NK-92 treated with Interleukin-12 subunit alpha and Interleukin-12 subunit beta, amount 100 ng/mL, for 24 hours (cell line): ENCODE data around the gene ENDOG.
A peak's percentile ranks its signal among the peaks of the same experiment; 100 is the strongest.
"Not testable (repeated sequence)": the region's sequence is repeated elsewhere in the genome, so short reads cannot be mapped to it uniquely, and the experiment has no call there.

ENCODE experiments used
- DNase-seq: peaks from one replicate; lab custom pipeline; 2025; lab: John Stamatoyannopoulos, UW

Gene ENDOG

GRCh38 chr9:128818099-128818838, at the start of gene ENDOG:
TSS of gene ENDOG (plus strand) at chr9:128818500. CDS start at chr9:128818685, 185 bp downstream.
- DNase-seq = peak; percentile 90

GRCh38 chr9:128768606-128769005, 49.7 kb upstream of the ENDOG start:
- DNase-seq = no peak

- no peak for DNase-seq
Measured at GRCh38 chr9:128770286-128771030, 47.8 kb upstream of the ENDOG start.

GRCh38 chr9:128771094-128771721, 47.1 kb upstream of the ENDOG start:
- no peak for DNase-seq

GRCh38 chr9:128771745-128772519, 46.4 kb upstream of the ENDOG start, which contains the start of gene ZER1:
TSS of gene ZER1 (minus strand) at chr9:128771927. CDS start at chr9:128755565, 16,362 bp downstream.
- DNase-seq = peak; percentile 73

- DNase-seq = no peak
Measured at GRCh38 chr9:128773049-128773448, 45.3 kb upstream of the ENDOG start.

- no peak for DNase-seq
Measured at GRCh38 chr9:128774804-128775203, 43.5 kb upstream of the ENDOG start.

- DNase-seq = not testable (repeated sequence)
Measured at GRCh38 chr9:128780093-128780492, 38.2 kb upstream of the ENDOG start.

GRCh38 chr9:128781187-128782070, 36.9 kb upstream of the ENDOG start:
- DNase-seq = no peak

GRCh38 chr9:128782669-128783068, 35.6 kb upstream of the ENDOG start:
- DNase-seq = no peak

GRCh38 chr9:128785427-128785826, 32.9 kb upstream of the ENDOG start:
- DNase-seq = no peak

GRCh38 chr9:128786681-128787601, 31.4 kb upstream of the ENDOG start, which contains the start of gene TBC1D13:
TSS of gene TBC1D13 (plus strand) at chr9:128787253. CDS start at chr9:128787354, 101 bp downstream.
- peak; percentile 73 for DNase-seq

GRCh38 chr9:128787659-128788058, 30.6 kb upstream of the ENDOG start:
- DNase-seq = no peak

GRCh38 chr9:128788445-128788844, 29.9 kb upstream of the ENDOG start:
- no peak for DNase-seq

GRCh38 chr9:128790536-128790935, 27.8 kb upstream of the ENDOG start:
- no peak for DNase-seq

GRCh38 chr9:128792134-128792533, 26.2 kb upstream of the ENDOG start:
- no peak for DNase-seq

- no peak for DNase-seq
Measured at GRCh38 chr9:128792978-128793686, 25.2 kb upstream of the ENDOG start.

GRCh38 chr9:128794961-128795360, 23.3 kb upstream of the ENDOG start:
- DNase-seq = not testable (repeated sequence)

GRCh38 chr9:128798896-128799295, 19.4 kb upstream of the ENDOG start:
- DNase-seq = no peak
